Measurements from ENCODE around the gene E2F1.

DNA sequence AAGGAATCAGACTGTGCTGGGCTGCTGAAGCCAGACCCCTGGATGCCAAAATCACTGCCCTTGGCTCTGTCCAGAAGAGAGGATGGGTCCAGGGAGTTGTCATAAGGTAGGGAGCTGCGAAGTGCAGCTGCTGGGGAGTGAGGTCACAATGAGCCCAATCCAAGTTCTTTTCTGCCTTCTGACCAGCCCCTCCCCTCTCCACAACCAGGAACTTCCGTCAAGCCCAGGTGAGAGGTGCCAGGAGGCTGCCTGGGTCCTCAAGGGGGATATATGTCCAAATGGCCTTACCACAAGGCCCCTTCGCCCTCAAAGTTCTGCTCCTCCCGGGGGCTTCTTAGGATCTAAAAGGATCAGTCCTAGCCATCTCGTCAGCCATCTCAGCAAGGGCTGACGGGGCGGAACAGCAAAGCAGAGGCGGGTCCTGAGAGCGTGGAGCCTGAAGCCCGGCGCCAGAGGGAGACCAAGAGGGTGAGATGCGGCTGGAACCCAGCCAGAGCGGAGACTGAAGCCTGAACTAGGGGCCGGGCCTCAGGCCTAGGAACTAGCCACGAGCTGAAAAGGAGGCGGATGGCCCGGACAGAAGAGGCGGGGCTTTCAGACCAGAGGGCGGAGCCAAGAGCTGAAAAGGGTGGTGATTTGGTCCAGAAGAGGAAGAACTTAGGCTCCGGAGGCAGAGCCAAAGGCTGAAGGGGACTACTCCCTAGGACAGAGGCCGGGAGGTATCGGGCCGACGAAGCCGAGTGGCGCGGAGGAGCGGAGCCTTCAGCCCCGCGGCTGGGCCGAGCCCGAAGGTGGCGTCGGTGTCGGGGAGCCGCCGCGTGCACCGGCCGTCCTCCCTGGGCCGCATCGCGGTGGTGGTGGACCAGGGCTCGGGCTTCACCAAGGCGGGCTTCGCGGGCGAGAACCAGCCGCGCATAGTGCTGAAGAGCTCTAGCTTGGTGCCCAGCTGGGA is 19.6 kb downstream of the E2F1 start, which contains the start of gene ACTL10:
- TF ChIP-seq, protein P1, sequence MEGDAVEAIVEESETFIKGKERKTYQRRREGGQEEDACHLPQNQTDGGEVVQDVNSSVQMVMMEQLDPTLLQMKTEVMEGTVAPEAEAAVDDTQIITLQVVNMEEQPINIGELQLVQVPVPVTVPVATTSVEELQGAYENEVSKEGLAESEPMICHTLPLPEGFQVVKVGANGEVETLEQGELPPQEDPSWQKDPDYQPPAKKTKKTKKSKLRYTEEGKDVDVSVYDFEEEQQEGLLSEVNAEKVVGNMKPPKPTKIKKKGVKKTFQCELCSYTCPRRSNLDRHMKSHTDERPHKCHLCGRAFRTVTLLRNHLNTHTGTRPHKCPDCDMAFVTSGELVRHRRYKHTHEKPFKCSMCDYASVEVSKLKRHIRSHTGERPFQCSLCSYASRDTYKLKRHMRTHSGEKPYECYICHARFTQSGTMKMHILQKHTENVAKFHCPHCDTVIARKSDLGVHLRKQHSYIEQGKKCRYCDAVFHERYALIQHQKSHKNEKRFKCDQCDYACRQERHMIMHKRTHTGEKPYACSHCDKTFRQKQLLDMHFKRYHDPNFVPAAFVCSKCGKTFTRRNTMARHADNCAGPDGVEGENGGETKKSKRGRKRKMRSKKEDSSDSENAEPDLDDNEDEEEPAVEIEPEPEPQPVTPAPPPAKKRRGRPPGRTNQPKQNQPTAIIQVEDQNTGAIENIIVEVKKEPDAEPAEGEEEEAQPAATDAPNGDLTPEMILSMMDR (IDR thresholded peaks at IDR 0.05): no peak
- no peak for TF ChIP-seq EZH2 (IDR thresholded peaks at IDR 0.05; ENCODE audit: borderline replicate concordance, insufficient read depth, low read depth, low read length, poor library complexity, severe bottlenecking)

All from B cell (primary cell).